HG02642 (cell line): Measurements from ENCODE around the gene KCNN3.

Source experiments
- ATAC-seq: cut with Tn5 transposase; IDR thresholded peaks from one replicate; pipeline ENCODE4 v1.9.1; 2021; ENCODE audit warnings: mild to moderate bottlenecking; ENCODE audit not compliant: unreplicated experiment, poor library complexity

The KCNN3 gene

GRCh38 chr1:154741741-154742495 lies 128.2 kb downstream of the KCNN3 start:
- ATAC-seq, result no peak

DNA sequence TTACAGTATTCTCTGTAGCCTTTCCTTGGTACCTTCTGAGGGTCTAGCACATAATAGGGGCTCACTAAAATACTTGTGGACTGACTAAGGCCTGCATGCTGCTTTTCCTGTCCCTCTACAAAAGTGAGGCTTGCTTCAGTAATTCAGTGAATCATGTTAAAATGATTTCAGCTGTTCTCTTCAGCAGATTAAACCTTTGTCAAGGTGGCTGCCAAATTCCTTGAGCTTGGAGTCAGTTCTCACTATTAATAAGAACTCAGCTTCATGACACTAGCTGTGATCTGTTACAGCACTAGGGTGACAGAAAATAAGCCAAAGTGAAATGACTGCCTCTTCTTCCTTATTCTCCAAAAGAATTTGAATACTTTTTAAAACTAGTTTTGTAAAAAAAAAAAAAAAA lies 128.8 kb downstream of the KCNN3 start:
- no peak for ATAC-seq

DNA sequence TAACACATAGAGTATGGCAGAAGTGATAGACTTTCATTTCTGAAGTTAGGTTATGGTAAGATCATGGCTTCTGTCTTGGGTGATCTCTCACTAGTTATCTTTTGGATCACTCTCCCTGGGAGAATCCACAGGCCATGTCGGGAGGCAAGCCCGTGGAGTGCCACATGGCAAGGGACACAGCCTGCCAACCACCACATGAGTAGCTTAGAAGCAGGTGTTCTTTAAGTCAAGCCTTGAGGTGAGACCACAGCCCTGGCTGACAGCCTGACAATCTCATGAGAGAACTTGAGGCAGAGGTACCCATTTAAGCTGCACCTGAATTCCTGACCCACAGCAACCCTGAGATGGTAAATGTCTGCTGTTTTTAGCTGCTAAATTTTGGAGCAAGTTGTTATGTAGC lies 130.4 kb downstream of the KCNN3 start:
- no peak for ATAC-seq

GRCh38 chr1:154736841-154737240 lies 133.2 kb downstream of the KCNN3 start:
- no peak for ATAC-seq

DNA sequence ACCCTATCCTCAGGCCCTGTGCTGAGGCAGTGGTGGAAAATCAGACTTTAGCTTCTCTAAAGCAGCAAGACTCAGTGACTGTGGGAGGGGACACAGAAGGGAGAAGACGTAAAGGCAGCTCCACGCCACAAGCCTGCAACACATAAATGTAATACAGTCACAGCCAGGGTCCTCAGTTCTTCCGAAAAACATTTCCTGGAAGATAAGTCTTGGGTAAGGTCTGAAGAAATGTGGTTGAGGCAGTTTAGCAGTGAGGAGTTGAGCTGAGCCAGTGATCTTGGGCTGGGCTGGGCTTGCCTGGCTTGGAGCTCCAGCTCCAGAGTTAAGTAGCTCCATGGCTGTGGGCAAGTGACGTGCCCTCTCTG lies 134.3 kb downstream of the KCNN3 start:
- ATAC-seq, result no peak

DNA sequence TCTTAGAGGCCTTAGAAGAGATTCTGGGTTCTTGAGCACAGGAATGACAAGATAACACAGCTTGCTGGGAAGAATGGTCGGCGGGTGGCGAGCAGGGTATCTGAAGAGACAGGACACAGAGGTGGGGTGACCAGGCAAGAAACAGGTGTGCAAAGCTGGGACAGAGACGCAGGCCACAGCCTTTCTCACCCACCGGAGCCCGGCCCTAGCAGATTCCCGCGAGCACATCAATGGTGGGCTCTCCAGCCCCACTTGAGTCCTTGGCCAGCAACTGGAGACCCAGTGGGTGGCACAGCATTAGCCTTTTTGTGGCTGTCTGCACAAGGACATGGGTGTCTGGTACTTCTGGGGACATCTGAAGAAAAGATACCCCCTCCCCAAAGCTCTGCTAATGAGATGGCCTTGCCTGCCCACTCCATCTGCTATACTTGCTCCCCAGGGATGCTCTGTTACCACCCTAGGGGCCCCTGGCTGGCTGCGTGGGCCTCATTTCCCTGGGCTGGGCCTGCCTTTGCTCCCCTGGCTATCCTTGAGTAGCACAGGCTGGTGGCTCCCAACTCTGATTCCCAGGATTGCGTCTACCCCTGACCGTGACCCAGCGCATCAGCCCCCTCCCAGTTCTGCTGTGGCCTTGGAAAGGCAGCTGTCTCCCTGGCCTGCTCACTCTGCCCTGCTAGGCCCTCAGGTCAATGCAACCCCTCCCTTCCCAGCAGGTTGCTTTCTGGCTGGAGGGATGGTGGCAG lies 134.8 kb downstream of the KCNN3 start:
- no peak for ATAC-seq

GRCh38 chr1:154733621-154734020 lies 136.5 kb downstream of the KCNN3 start:
- ATAC-seq, result no peak

- ATAC-seq, result no peak
Observed at GRCh38 chr1:154730986-154731489, 139.0 kb downstream of the KCNN3 start.

- ATAC-seq, result no peak
Observed at GRCh38 chr1:154730259-154730658, 139.8 kb downstream of the KCNN3 start.

- no peak for ATAC-seq
Observed at GRCh38 chr1:154729577-154729976, 140.5 kb downstream of the KCNN3 start.

GRCh38 chr1:154729031-154729442 lies 141.0 kb downstream of the KCNN3 start:
- no peak for ATAC-seq

DNA sequence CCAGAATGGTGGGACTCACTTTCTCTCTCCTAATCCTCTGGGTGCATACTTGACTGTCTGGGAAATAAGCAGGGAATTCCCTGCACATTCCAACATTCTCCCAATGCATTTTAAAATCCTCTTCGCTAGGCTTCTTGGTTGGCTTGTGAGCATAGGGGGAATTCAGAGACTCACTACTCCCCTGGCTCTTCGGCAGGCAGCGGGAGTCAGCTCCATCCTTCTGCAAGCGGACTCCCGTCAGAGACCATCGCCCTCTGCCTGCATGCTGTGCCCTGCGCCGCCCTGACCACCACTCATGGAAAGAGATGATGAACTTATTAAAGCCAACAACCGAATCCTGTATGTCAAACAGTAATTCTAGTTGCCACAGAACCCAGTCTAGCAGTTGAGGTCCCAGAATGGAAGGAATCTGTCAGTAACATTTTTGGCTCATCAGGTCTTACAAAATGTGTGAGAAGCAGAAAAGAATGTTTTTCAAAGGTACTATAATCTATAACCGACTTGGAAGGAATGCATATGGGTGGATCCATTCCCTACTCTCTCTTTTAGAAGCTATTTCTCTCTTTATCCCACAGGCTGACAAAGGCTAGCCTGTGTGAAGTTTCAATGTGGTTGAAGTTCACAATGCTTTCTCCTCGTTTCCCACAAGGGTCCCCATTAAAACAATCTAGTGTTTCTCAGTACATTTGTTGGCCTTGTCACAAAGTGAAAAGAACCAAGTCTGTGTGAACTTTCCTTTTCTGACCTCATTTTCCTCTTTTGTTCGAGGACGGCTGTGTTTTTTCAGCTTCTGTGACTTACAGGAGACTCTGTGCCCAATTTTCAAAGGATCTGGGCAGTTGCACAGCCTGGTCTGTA lies 143.0 kb downstream of the KCNN3 start:
- ATAC-seq, result no peak

- no peak for ATAC-seq
Observed at GRCh38 chr1:154726443-154726842, 143.6 kb downstream of the KCNN3 start.

GRCh38 chr1:154725865-154726264 lies 144.2 kb downstream of the KCNN3 start:
- no peak for ATAC-seq

GRCh38 chr1:154720328-154721297 lies 149.5 kb downstream of the KCNN3 start:
- no peak for ATAC-seq

- ATAC-seq, result no peak
Observed at GRCh38 chr1:154719586-154720327, 150.3 kb downstream of the KCNN3 start.

DNA sequence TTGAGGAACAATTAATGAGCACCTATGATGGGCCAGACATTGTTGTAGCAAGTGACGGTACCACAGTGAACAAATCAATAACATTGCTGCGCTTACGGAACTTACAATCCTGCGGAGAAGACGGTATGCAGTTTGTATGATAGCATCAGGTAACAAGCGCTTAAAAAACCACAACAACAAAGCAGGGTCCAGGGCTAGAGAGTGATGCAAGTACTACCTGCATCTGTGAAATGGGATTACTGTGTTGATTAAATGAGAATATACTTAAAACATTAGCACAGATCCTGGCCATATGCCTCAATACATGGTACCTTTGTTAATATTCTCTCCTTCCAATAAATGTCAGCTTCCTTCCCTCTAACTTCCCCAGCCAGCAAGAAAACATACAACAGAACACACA lies 151.5 kb downstream of the KCNN3 start:
- no peak for ATAC-seq

DNA sequence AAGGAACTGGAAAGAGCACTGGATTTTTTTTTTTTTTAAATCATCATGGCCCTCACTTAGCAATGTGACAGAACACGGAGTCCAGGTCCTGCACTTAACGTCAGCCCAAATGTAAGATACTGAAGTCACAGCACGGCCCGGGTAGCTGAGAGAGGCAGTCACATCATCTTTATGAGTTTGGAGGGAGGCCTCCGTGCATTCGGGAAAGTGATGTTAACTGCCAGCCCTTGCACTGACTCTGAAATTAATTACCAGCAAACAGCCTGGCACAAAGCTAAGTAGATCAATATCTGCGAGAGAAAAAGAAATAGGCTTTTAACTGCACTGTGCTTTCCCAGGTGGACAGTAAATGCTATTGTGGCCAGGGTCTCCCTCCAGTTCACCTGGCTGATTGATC lies 152.6 kb downstream of the KCNN3 start:
- ATAC-seq, result no peak
